GM13976 (cell line): Measurements from ENCODE around the gene CLCN1.

Experiments used
- DNase-seq: peaks from one replicate; pipeline ENCODE4 v3.0.0; 2012; ENCODE audit warnings: low spot score
- in situ Hi-C: fragments of 300-500 bp; cut with MboI; formaldehyde crosslinking; loops from one replicate; pipeline ENCODE4 v1.12.0; 2022; ENCODE audit warnings: low sequenced_read_pairs, mixed read lengths, inconsistent platforms; ENCODE audit not compliant: unreplicated experiment
- TF ChIP-seq, protein P1 (sequence below): IDR thresholded peaks from 2 replicates; pipeline ENCODE4 v1.5.1; 2012; ENCODE audit warnings: borderline replicate concordance, mild to moderate bottlenecking; ENCODE audit not compliant: insufficient read depth; ENCODE audit errors: extremely low read depth, missing control alignments, control extremely low read depth

Gene CLCN1

DNA sequence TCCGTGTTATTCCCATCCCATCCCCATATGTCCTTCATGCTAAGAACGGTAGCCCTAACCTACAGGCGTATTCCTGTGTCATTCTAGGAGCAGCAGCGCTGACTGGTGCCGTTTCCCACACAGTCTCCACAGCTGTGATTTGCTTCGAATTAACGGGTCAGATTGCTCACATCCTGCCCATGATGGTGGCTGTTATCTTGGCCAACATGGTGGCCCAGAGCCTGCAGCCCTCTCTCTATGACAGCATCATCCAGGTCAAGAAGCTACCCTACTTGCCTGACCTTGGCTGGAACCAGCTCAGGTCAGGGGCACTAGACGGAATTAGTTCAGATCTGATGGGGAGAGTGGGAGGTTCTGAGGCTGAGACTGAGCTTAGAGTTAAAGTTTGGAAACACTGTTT is 25.9 kb downstream of the CLCN1 start:
- DNase-seq, result no peak
- in situ Hi-C loops, result no loop called here
- TF ChIP-seq, protein P1, sequence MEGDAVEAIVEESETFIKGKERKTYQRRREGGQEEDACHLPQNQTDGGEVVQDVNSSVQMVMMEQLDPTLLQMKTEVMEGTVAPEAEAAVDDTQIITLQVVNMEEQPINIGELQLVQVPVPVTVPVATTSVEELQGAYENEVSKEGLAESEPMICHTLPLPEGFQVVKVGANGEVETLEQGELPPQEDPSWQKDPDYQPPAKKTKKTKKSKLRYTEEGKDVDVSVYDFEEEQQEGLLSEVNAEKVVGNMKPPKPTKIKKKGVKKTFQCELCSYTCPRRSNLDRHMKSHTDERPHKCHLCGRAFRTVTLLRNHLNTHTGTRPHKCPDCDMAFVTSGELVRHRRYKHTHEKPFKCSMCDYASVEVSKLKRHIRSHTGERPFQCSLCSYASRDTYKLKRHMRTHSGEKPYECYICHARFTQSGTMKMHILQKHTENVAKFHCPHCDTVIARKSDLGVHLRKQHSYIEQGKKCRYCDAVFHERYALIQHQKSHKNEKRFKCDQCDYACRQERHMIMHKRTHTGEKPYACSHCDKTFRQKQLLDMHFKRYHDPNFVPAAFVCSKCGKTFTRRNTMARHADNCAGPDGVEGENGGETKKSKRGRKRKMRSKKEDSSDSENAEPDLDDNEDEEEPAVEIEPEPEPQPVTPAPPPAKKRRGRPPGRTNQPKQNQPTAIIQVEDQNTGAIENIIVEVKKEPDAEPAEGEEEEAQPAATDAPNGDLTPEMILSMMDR, result no peak

DNA sequence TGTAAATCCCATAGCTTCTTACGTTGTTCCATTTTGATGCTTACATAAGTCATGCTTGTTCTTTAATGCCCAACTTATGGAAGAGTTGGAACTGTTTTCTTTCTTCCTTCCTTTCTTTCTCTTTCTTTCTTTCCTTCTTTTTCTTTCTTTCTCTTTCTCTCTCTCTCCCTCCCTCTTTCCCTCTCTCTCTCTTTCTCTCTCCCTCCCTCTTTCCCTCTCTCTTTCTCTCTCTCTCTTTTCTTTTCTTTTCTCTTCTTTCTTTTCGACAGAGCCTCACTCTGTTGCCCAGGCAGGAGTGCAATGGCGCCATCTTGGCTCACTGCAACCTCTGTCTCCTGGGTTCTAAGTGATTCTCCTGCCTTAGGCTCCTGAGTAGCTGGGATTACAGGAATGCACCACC is 27.7 kb downstream of the CLCN1 start:
- TF ChIP-seq, protein P1, result no peak
- in situ Hi-C loops, result no loop called here
- no peak for DNase-seq

DNA sequence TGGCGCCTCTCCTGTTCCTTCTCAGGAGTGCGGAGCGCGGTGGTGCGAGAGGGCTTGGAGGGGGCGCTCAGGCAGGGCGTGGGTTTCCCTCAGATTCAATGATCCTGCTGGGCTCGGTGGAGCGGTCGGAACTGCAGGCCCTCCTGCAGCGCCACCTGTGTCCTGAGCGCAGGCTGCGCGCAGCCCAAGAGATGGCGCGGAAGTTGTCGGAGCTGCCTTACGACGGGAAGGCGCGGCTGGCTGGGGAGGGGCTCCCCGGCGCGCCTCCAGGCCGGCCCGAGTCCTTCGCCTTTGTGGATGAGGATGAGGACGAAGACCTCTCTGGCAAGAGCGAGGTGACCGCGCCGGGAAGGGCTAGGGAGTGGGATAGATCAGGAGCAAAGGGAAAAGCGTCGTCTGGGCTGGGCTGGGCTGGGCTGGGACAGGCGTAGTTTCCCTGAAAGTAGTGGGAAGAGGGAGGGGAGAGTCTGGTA is 29.6 kb downstream of the CLCN1 start:
- in situ Hi-C loops, result no loop called here
- TF ChIP-seq, protein P1, result peak; percentile 46
- DNase-seq, result peak; percentile 68

DNA sequence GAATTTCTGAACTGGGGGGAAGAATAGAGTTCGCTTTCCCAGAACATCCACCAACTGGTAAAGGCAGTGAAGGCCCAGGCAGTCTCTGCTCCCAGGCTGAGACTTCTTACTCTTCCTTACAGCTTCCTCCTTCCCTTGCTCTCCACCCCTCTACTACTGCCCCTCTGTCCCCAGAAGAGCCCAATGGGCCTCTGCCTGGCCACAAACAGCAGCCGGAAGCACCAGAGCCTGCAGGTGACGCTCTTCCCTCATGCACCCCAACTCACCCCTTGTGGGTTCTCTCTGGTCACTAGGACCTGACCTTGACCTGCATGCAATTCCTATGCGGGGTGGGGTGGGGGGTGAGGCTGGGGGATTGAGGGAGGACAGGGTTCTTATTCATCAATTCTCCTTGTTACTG is 30.1 kb downstream of the CLCN1 start:
- in situ Hi-C loops, result no loop called here
- TF ChIP-seq, protein P1, result no peak
- no peak for DNase-seq

DNA sequence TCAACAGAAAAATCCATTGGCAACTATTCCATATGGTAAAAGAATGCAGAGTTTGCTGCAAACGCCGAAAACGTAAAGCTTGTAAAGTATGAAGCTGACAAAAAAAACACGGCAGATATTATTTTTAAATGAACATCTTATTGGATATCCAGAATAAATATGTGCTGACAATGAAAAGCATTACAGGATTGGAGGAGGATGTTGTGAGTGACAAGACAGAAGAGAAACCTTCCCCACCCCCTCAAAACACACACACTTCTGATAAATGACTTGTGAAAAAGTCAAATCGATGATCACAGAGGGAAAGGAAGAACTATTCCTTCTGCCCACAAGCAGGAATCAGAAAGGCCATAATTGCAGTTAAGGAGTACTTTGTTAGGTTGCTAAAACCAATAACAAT is 32.0 kb downstream of the CLCN1 start:
- TF ChIP-seq, protein P1, result no peak
- in situ Hi-C loops, result no loop called here
- no peak for DNase-seq

DNA sequence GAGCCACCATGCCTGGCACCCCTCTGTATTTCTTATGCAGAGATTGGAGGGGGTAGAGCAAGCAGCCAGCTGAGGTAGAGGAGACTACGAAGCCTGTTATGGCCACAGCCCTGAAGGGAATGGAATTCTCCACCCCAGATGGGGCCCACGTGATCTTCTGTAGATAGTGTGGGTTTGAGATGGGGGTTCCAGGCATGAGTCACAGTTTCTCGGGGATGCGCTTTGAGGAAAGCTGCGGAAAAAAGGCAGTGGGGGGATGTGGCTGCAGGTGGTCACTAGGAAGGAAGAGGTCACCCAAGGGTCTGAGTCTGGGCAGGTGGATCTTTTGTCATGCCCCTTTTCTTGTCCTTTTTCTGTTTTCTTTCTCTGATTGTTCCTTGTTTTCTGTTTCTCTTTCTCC is 35.1 kb downstream of the CLCN1 start:
- in situ Hi-C loops, result no loop called here
- TF ChIP-seq, protein P1, result no peak
- no peak for DNase-seq

DNA sequence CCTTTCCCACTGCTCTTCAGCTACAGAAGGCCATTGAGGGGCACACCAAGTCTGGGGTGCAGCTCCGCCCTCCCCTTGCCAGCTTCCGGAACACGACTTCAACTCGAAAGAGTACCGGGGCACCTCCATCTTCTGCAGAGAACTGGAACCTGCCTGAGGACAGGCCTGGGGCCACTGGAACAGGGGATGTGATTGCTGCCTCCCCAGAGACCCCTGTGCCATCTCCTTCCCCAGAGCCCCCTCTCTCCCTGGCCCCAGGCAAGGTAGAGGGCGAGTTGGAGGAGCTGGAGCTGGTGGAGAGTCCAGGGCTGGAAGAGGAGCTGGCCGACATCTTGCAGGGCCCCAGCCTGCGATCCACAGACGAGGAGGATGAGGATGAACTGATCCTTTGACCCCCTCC is 35.7 kb downstream of the CLCN1 start:
- DNase-seq, result no peak
- TF ChIP-seq, protein P1, result no peak
- in situ Hi-C loops, result no loop called here
